Endothelial cell of umbilical vein (primary cell): ENCODE results near the gene OR6X1. TPM values are rescaled to one million over a fixed set of nuclear protein-coding genes. Genes with fewer than 3 reads are reported as not detected.

Experiments
- BruUV-seq: library from RNA; stranded (reverse); fragments of 400-500 nt; replicated peaks from 2 replicates; lab custom pipeline; 2021; lab: Mats Ljungman, UMichigan
- CTCF ChIA-PET: fragments of 300-600, 350-600 bp; sonication (Branson Sonifier 250); formaldehyde crosslinking; loops from one replicate; lab custom pipeline; 2021; ENCODE audit warnings: antibody characterized with exemption, inconsistent platforms; lab: Charles Lee
- POLR2A ChIA-PET: fragments of 300-600, 350-600 bp; sonication (Branson Sonifier 250); formaldehyde crosslinking; loops from one replicate; lab custom pipeline; 2021; ENCODE audit warnings: antibody characterized with exemption, inconsistent platforms; lab: Charles Lee
- DNase-seq: peaks from one replicate; pipeline ENCODE4 v3.0.0-alpha.2; 2011; ENCODE audit warnings: low read depth, low spot score
- FAIRE-seq: peaks from 2 replicates; lab custom pipeline; 2011; peaks lifted over from hg19 to GRCh38; lab: Jason Lieb, UNC
- H2AFZ ChIP-seq: 2 replicates; pipeline ENCODE4 v1.6.0; 2012; ENCODE audit warnings: low read depth, low read length, control low read depth, inconsistent platforms
- H3K27ac ChIP-seq: 2 replicates; pipeline ENCODE4 v1.5.1; 2011; ENCODE audit warnings: low read depth, mild to moderate bottlenecking, control low read depth, low read length, moderate library complexity; ENCODE audit not compliant: insufficient read depth
- H3K27me3 ChIP-seq, 2 experiments: 2 replicates each; pipeline versions ENCODE4 v1.6.0 to v1.6.1; 2011; ENCODE audit warnings: low read length in 2 of 2, mixed read lengths in 1 of 2; ENCODE audit not compliant: control insufficient read depth in 2 of 2, insufficient read depth in 2 of 2
- H3K36me3 ChIP-seq, 2 experiments: 2 replicates in 1 of 2; 3 replicates in 1 of 2; pipeline ENCODE4 v1.5.1; 2011; ENCODE audit warnings: low read length in 2 of 2, mild to moderate bottlenecking in 1 of 2, moderate library complexity in 1 of 2; ENCODE audit not compliant: control insufficient read depth in 2 of 2, insufficient read depth in 2 of 2; ENCODE audit errors: extremely low read depth in 1 of 2
- H3K4me1 ChIP-seq: 3 replicates; pipeline ENCODE4 v1.5.1; 2011; ENCODE audit warnings: mild to moderate bottlenecking, low read length; ENCODE audit not compliant: control insufficient read depth, insufficient read depth; ENCODE audit errors: extremely low read depth
- H3K4me2 ChIP-seq: 2 replicates; pipeline ENCODE4 v1.6.1; 2011; ENCODE audit warnings: low read length, control low read depth, mixed read lengths; ENCODE audit not compliant: insufficient read depth
- H3K4me3 ChIP-seq, 3 experiments: fragments of 200-600 bp in 1 of 3; sonication (generic), shearing (Covaris generic) in 1 of 3; replicated peaks in 1 of 3; 2 replicates each; pipeline ENCODE4 v1.5.1; 2011 to 2016; ENCODE audit warnings: control low read depth in 3 of 3, low read length in 3 of 3, mild to moderate bottlenecking in 2 of 3, inconsistent platforms in 1 of 3, low read depth in 1 of 3, moderate library complexity in 1 of 3; ENCODE audit not compliant: insufficient read depth in 1 of 3
- H3K79me2 ChIP-seq: 2 replicates; pipeline ENCODE4 v1.6.0; 2012; ENCODE audit warnings: low read length, inconsistent platforms; ENCODE audit not compliant: control insufficient read depth, insufficient read depth
- H3K9ac ChIP-seq: replicated peaks from 2 replicates; pipeline ENCODE3; 2011; ENCODE audit warnings: low read length, control low read depth; ENCODE audit not compliant: insufficient read depth; ENCODE audit errors: extremely low read depth
- H3K9me1 ChIP-seq: replicated peaks from 3 replicates; pipeline ENCODE4 v1.6.0; 2011; ENCODE audit warnings: mild to moderate bottlenecking, low read length; ENCODE audit not compliant: control insufficient read depth, insufficient read depth; ENCODE audit errors: extremely low read depth
- H3K9me3 ChIP-seq: replicated peaks from 2 replicates; pipeline ENCODE4 v1.5.1; 2012; ENCODE audit warnings: low read length, inconsistent platforms; ENCODE audit not compliant: control insufficient read depth, insufficient read depth
- H4K20me1 ChIP-seq: replicated peaks from 2 replicates; pipeline ENCODE3; 2011; ENCODE audit warnings: mild to moderate bottlenecking, low read length; ENCODE audit not compliant: control insufficient read depth, insufficient read depth; ENCODE audit errors: extremely low read depth
- CTCF ChIP-seq, 2 donors: IDR thresholded peaks; 1 replicate in 1 of 2; 2 replicates in 1 of 2; pipeline ENCODE4 v1.5.1; 2011; ENCODE audit warnings: low read length in 2 of 2, mild to moderate bottlenecking in 2 of 2, moderate library complexity in 2 of 2, control low read depth in 1 of 2, inconsistent platforms in 1 of 2, low read depth in 1 of 2; ENCODE audit not compliant: insufficient read depth in 1 of 2; ENCODE audit errors: extremely low read depth in 1 of 2
- EZH2 ChIP-seq: IDR thresholded peaks from 2 replicates; pipeline ENCODE4 v1.6.1; 2012; ENCODE audit warnings: borderline replicate concordance, low read depth, mild to moderate bottlenecking, moderate library complexity, low read length, inconsistent platforms; ENCODE audit not compliant: severe bottlenecking
- FOS ChIP-seq: IDR thresholded peaks from 2 replicates; pipeline ENCODE4 v1.6.1; 2011; ENCODE audit warnings: mild to moderate bottlenecking, low read length, moderate library complexity, borderline replicate concordance; ENCODE audit not compliant: insufficient read depth
- GATA2 ChIP-seq: IDR thresholded peaks from 2 replicates; pipeline ENCODE4 v1.7.0; 2011; ENCODE audit warnings: low read depth, mild to moderate bottlenecking, moderate library complexity, mixed read lengths, low read length; ENCODE audit not compliant: insufficient read length, insufficient read depth
- JUN ChIP-seq: IDR thresholded peaks from 2 replicates; pipeline ENCODE4 v1.6.1; 2011; ENCODE audit warnings: borderline replicate concordance, low read depth; ENCODE audit not compliant: insufficient read length, insufficient read depth
- MAX ChIP-seq: IDR thresholded peaks from 2 replicates; pipeline ENCODE4 v1.6.1; 2011; ENCODE audit not compliant: insufficient read depth, insufficient read length
- MYC ChIP-seq: IDR thresholded peaks from one replicate; pipeline ENCODE4 v1.6.1; 2011; ENCODE audit warnings: mild to moderate bottlenecking, low read depth, low read length
- POLR2A ChIP-seq: IDR thresholded peaks from 2 replicates; pipeline ENCODE4 v1.6.1; 2012; ENCODE audit warnings: low read depth, mild to moderate bottlenecking, control low read depth, low read length
- POLR2AphosphoS5 ChIP-seq: IDR thresholded peaks from 2 replicates; pipeline ENCODE4 v1.6.1; 2012; ENCODE audit warnings: low read depth, mild to moderate bottlenecking, control low read depth, low read length, moderate library complexity; ENCODE audit not compliant: insufficient read depth
- dilution Hi-C: fragments of 300-500 bp; cut with MboI; formaldehyde crosslinking; loops from one replicate; pipeline ENCODE4 v1.15.0; 2019; ENCODE audit warnings: low sequenced_read_pairs; ENCODE audit not compliant: extremely low pct_ligation_motif_present
- intact Hi-C: fragments of 100-400 bp; cut with micrococcal nuclease; formaldehyde crosslinking; loops from one replicate; pipeline ENCODE4 v1.10.0; 2022
- polyA plus RNA-seq, 4 experiments: library from polyadenylated mRNA; depleted of rRNA in 3 of 4; stranded (reverse) in 3 of 4; unstranded in 1 of 4; fragments of >200 nt; gene quantifications; 2 replicates each; pipeline versions ENCODE4 v1.2.1 to v1.2.3, GENCODE V29; 2011 to 2012; ENCODE audit warnings: missing spikeins in 1 of 4
- total RNA-seq: library from RNA; stranded (reverse); gene quantifications from 2 replicates; pipeline ENCODE4 v1.2.3, GENCODE V29; 2021

OR6X1 gene
- total and polyA plus RNA-seq, 2 donors (not counting 3 experiments of a cell fraction or from before 2014, with no cell fraction given), result not detected

GRCh38 chr11:123742724-123743120 lies 11.6 kb downstream of the OR6X1 start:
- no peaks in the 10 kb centered on the region for H3K36me3 ChIP-seq
- ChIA-PET POLR2A (no interaction called here), CTCF (no interaction called here)
- peaks cover 35% of the 10 kb centered on the region for H3K79me2 ChIP-seq
- no peak overlapping the region for H3K4me3 ChIP-seq
- no TSS peak for BruUV-seq
- no peak overlapping the region for H2AFZ ChIP-seq
- H4K20me1 ChIP-seq, result no peaks in the 10 kb centered on the region
- intact Hi-C loops (loop anchor here (5.0 kb wide), 2 partner anchors 435 to 455 kb away; no protein-coding TSS in a partner anchor), dilution Hi-C loops (no loop called here)
- H3K4me2 ChIP-seq, result no peak overlapping the region
- no peak for FAIRE-seq
- no peak overlapping the region for H3K9ac ChIP-seq
- H3K9me3 ChIP-seq, result no peaks in the 10 kb centered on the region
- H3K27ac ChIP-seq, result no peak overlapping the region
- H3K27me3 ChIP-seq, result peaks cover 0 to 3% of the 10 kb centered on the region in 2 experiments
- DNase-seq, result no peak
- H3K9me1 ChIP-seq, result no peaks in the 10 kb centered on the region
- TF ChIP-seq FOS, result no peak
- TF ChIP-seq GATA2, result no peak
- TF ChIP-seq CTCF (IDR thresholded peaks at IDR 0.05; ENCODE audit: extremely low read depth in 1 of 2, insufficient read depth in 1 of 2, low read depth in 1 of 2, low read length in 2 of 2), result no peak
- TF ChIP-seq MAX, result no peak
- no peak for TF ChIP-seq JUN
- TF ChIP-seq POLR2AphosphoS5, result no peak
- TF ChIP-seq EZH2, result no peak
- no peak for TF ChIP-seq POLR2A
- TF ChIP-seq MYC, result no peak
- H3K4me1 ChIP-seq, result peaks cover 14% of the 10 kb centered on the region
